ENCODE data around the gene SMAD3.

The SMAD3 gene

GRCh38 chr15:67163180-67163579 lies 97.8 kb downstream of the SMAD3 start:
- no peak for DNase-seq (ENCODE audit: low read depth in 2 of 2)

GRCh38 chr15:67164401-67164791 lies 99.0 kb downstream of the SMAD3 start:
- no peak for DNase-seq (ENCODE audit: low read depth in 2 of 2)

GRCh38 chr15:67164811-67165253 lies 99.4 kb downstream of the SMAD3 start:
- no peak for DNase-seq (ENCODE audit: low read depth in 2 of 2)

GRCh38 chr15:67165254-67166253 lies 100.2 kb downstream of the SMAD3 start:
- DNase-seq (ENCODE audit: low read depth in 2 of 2), result no peak

GRCh38 chr15:67166280-67167009 lies 101.0 kb downstream of the SMAD3 start:
- DNase-seq (ENCODE audit: low read depth in 2 of 2), result no peak

GRCh38 chr15:67167091-67167490 lies 101.7 kb downstream of the SMAD3 start:
- no peak for DNase-seq (ENCODE audit: low read depth in 2 of 2)

- no peak for DNase-seq (ENCODE audit: low read depth in 2 of 2)
Measured at GRCh38 chr15:67168694-67169093, 103.3 kb downstream of the SMAD3 start.

- DNase-seq (ENCODE audit: low read depth in 2 of 2), result no peak
Measured at GRCh38 chr15:67170143-67170925, 104.9 kb downstream of the SMAD3 start.

- no peak for DNase-seq (ENCODE audit: low read depth in 2 of 2)
Measured at GRCh38 chr15:67171471-67171870, 106.1 kb downstream of the SMAD3 start.

- no peak for DNase-seq (ENCODE audit: low read depth in 2 of 2)
Measured at GRCh38 chr15:67172172-67172571, 106.8 kb downstream of the SMAD3 start.

- DNase-seq (ENCODE audit: low read depth in 2 of 2), result no peak
Measured at GRCh38 chr15:67173005-67173404, 107.6 kb downstream of the SMAD3 start.

- DNase-seq (ENCODE audit: low read depth in 2 of 2), result no peak
Measured at GRCh38 chr15:67173786-67174185, 108.4 kb downstream of the SMAD3 start.

- no peak for DNase-seq (ENCODE audit: low read depth in 2 of 2)
Measured at GRCh38 chr15:67174446-67174845, 109.0 kb downstream of the SMAD3 start.

- DNase-seq (ENCODE audit: low read depth in 2 of 2), result no peak
Measured at GRCh38 chr15:67174864-67175573, 109.6 kb downstream of the SMAD3 start.

- DNase-seq (ENCODE audit: low read depth in 2 of 2), result no peak
Measured at GRCh38 chr15:67175643-67176071, 110.3 kb downstream of the SMAD3 start.

GRCh38 chr15:67176195-67176971 lies 111.0 kb downstream of the SMAD3 start:
- DNase-seq (ENCODE audit: low read depth in 2 of 2), result no peak

- no peak for DNase-seq (ENCODE audit: low read depth in 2 of 2)
Measured at GRCh38 chr15:67177752-67178151, 112.3 kb downstream of the SMAD3 start.

GRCh38 chr15:67178569-67179210 lies 113.3 kb downstream of the SMAD3 start:
- no peak for DNase-seq (ENCODE audit: low read depth in 2 of 2)

GRCh38 chr15:67179411-67179995 lies 114.1 kb downstream of the SMAD3 start:
- no peak for DNase-seq (ENCODE audit: low read depth in 2 of 2)

GRCh38 chr15:67180035-67180434 lies 114.6 kb downstream of the SMAD3 start:
- no peak for DNase-seq (ENCODE audit: low read depth in 2 of 2)
